ENCODE measurements around the gene NKRF.

The NKRF gene

DNA sequence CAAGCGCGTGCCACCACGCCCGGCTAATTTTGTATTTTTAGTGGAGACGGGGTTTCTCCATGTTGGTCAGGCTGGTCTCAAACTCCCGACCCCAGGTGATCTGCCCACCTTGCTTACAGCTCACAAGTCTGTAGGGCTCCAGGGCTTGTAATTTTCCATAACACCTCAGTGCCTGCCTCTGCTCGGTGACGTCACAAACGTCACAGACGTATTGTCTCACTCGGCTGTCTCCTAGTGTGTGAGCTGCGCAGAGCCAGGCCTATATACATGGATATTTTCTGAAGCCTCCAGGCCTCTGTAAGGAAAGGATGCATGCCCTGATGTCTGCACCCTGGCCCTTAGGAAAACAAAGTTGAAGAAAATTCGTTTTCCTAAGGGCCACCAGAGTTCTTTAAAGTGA lies 8.6 kb upstream of the NKRF start:
- no peak for DNase-seq (ENCODE audit: low spot score)

DNA sequence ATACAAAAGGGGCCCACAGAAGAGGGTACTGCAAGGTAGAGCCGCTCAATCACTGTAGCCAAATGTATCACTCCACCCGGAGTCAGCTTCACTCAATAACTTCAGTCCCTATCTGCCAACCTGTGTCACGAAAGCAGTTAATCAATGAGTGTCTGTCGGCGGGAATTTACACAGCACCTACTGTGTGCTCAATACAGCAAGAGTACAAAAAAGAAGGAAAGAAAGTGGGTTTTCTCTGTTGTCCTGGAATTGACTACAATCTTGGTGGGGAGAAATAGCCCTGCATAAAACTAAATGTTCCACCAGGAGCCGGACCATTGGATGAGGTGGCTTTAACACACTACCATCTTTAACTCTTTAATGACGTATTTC lies 780 bp upstream of the NKRF start:
- no peak for DNase-seq (ENCODE audit: low spot score)

DNA sequence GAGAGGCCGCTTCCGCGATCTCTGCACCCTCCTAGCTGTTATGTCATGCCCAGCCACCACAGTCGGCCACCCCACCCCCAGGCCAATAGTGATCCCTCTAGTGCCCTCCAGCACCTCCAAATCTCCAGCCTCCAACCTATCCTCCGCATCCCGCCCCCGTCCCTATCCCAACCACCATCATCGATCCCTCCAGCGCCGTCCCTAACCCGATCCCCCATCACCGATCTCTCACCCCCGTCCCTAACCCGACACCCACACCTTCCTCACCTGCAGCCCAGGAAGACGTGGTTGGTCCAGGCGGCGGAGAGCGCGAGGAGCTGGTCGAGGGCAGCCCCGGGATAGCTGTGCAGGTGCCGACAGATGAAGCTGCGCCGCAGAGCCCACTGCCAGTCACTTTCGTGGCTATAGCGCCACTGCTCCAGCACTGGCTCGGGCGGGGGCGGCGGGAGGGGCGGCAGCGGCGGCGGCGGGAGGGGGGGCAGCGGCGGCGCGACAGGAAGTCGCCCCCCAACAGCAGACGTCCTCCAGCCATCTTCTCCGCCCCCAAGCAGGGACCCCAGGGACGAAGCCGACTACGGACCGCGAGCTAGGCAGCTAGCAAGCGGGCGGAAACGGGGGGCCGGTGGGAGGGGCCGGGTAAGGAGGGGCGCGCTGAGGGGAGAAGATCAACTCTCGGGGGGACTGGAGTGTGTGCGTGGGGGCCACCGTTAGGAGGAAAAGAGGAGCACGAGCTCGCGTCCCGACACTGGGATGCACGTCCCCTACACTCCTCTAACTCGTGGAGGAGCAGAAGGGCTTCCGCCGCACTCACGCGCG lies 552 bp downstream of the NKRF start:
- peak; percentile 23 for DNase-seq (ENCODE audit: low spot score)

DNA sequence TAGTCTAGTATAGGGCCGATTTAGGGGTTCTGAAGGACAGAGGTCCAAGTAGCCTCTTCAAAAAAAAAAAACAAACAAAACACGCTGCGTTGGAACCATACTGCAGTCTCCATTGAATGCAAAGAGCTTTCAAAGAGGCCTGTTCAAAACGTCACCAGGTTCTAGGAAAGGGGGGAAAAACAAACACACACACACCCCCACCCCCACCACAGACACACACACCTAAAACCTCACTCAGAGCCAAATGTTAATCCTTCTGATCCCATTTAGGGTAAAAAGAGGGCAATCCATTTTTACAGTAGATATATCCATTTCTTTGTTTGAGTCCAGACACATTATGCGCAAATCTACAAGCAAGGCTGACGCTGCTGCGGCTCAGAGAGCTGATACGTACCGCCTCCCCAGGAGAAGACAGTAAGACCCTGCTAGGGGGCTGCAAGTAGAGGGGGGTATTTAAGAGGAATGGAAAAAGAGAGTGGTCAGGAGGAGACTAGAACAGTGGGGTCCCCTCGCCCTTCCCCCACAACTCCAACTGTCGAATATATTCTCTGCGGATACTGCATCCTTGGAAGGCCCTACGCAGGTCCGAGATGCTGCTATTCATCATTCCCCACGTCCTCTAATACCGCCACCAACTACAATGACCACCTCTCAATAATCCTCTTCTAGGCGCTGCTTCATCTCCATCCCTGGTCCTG lies 1.3 kb downstream of the NKRF start:
- no peak for DNase-seq (ENCODE audit: low spot score)

DNA sequence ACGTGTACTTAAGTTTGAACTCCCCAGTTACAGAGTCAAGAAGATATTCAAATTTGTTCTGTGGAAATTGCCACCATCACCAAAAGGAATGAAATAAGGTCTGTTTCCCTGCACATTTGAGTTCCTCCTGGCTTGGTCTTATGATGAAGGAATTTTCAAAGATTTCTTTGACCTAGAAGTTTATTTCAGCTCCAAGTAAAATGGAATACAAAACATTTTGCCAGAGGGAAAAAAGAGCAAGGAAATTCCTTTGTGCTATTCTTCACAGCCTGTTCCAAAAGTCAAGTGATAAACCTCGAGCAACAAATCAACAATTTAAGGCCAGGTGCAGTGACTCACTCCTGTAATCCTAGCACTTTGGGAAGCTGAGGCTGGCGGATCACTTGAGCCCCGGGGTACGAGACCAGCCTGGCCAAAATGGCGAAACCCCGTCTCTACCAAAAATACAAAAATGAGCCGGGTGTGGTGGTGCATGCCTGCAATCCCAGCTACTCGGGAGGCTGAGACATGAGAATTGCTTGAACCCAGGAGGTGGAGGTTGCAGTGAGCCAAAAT lies 3.4 kb downstream of the NKRF start:
- no peak for DNase-seq (ENCODE audit: low spot score)

DNA sequence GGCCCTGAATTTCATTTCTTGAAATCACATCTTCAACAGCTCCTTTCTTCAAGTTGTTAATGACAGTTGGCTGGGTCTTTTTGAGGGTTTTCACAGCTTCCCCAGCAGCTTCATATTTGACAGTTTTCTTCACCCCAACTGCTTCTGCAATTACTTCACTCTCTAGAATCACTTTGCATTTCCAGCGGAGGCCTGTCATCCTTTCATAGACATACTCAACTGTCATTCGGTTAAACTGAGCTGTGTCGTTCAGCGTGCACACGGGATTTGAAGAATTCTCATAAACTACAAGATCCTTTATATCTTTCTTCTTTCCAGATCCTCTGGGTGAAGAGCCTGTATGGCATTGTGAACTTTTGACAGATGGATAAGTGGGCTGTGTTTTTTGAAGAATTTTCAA lies 16.4 kb downstream of the NKRF start:
- no peak for DNase-seq (ENCODE audit: low spot score)

DNA sequence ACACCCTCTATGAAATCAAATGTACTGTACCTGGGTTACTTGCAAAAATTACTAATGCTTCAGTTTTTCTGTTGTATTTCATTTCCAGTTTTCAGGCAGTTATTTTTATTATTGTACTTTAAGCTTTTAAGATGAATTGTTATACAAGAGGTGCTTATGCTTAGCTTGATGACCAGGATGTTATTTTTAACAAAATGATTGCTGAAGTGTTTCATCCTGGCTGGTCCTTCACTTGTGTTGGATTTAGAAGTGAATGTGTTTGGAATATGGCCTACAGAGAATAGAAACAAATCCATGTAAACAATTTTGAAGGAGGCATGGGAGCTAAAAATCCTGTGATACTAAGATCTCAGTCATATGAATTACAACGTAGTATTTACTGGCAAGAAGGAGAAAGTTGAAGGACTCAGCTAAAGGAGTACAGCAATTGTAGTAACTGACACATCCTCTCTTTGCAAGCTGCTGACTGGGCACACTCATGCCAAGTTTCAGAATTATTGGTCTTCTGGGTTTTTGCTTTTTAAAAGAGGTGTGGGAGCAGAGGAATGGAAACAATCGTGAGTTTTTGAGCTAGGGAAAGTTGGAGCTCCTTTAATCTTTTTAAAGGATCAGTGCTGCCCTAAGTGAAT lies 22.7 kb downstream of the NKRF start:
- DNase-seq (ENCODE audit: low spot score): no peak

DNA sequence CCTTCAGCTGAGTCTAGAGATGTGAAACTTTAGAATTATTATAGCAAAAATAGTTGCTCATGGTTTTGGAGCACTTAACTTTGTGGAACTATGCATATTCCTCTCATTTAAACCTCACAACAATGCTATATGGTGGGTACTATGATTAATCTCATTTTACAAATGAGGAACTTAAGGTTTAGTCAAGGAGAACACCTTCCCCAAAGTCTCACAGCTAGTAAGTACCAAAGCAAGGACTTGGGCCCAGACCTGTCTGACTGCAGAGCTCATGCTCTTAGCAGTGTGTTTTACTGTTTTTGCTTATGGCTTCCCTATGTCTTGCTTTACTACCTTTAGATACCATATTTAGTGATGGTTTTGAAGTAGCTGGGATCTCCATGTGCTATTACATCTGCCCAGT lies 26.8 kb downstream of the NKRF start:
- no peak for DNase-seq (ENCODE audit: low spot score)

DNA sequence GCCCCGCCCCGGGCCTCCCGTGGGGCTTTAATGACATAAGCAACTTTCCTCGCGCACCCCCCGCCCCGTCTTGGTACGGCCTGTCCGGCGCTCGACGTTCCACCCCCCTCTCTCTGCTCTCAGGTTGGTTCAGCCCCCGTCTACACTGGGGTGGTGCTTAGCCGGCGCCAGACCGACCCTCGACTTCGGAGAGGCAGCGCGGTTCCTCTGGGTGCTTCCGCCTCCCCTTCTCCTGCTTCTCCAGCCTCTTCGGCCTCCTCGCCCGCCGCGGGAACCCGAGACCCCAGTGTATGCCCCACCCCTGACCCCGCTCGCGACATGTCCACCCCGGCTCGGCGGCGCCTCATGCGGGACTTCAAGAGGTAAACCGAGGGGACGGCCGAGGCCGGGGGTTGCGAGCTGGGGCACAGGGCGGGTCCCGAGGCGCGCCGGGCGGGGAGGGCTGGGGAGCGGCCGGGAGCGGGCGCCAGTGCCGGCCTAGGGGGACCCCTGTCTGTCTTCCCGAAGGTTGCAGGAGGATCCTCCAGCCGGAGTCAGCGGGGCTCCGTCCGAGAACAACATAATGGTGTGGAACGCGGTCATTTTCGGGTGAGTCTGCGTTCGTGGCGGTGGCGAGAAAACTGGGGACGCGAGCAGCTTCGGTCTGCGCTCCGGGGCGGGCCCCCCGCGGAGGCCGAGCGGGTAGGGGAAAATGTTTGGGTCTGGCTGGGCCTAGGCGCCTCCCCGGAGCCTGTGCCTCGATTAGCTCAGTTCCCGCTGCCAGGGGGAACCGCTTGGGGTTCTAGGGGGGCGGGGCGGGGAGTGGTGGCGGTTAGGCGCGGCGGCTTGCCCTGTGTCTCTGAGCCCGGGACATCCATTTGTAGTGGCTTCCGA lies 31.6 kb downstream of the NKRF start, which contains the start of gene UBE2A:
UBE2A (plus strand) TSS at position 170 of the 873 bp plus-strand sequence; CDS start at position 319, 149 bp downstream.
- peak; percentile 88 for DNase-seq (ENCODE audit: low spot score)

DNA sequence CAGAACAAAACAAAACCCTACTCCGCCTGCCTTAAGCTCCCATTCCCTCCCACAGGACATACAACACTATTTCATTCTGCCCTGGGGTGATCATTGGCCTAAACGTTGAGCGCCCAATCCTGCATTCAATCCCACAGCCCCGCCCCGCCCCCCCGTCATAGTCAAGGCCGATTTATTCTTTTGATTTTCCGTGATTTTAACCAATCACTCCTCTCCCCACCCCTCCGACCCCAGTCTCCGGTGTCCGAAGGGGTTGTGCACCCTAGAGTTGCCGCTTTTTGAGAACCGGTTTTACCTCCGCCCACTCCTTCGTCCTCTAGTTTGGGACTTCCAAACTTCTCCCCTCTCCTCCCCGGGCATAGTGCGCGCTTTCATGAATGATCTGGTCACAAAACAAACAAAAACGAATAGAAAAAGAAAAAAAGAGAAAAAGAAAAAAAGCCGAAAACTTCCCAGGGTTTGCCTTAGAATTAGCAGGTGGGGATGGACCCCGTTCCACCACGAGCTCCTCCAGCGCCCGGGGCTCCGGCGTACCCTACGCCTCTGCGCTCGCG lies 32.3 kb downstream of the NKRF start:
- DNase-seq (ENCODE audit: low spot score): no peak

DNA sequence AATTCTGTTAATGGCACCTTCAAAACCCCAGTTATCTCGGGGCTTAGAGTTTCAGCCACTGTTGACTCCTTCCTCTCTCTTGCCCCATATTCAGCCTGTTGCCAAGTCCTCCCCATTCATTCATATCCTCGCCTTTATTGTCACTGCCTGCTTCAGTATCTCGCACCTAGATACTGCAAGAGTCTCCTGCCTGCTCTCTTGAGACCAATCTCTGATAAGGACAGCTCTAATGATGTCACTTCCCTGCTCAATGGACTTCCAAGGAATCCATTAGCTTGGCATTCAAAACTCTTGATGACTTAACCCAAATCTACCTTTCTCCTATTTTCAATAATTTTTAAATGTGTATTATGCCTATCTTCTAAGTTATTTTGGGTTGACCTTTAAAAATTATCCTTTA lies 33.0 kb downstream of the NKRF start:
- no peak for DNase-seq (ENCODE audit: low spot score)

DNA sequence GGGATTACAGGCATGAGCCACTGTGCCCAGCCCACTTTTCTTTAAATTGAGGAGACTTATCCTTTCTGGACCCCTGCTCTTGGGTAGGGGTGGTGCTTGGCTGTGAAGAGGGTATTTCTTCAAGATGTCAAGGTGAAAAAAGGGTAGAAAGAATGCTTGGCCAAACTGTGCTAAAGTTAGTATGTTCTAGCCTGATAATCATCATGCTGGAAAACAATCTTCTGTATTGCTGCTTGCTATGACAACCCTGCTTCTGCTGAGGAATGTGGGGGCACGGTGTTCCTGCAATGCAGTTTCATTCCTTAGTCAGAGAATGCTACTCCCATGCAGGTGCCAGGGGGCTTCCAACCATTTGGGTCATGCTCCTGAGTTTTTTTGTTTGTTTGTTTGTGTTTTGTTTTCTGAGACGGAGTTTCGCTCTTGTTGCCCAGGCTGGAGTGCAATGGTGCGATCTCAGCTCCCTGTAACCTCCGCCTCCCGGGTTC lies 35.8 kb downstream of the NKRF start:
- no peak for DNase-seq (ENCODE audit: low spot score)

DNA sequence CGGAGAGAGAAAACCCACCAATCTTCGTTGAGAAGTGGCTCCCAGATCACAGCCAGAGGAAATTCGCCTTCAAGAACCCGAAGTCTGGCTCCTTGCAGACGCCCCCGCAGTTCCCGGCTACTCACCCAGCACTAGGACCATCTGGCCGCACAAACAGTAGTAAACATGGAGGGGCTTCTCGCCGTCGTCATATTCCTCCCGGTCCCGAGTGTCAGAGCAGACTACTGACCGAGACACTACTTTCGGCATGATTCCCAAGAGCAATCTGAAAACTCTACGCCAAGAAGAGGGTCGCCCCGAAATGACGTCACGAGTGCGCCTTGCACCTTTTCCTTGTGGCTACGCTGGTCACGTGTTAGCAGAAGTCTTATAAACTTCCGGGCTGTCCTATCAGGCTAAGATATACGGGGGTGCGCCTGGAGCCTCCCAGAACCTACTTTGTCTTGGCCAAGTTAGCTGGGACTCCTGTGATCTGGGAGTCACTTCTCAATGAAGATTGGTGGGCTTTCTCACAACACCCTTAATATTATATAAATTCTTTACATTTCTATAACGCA lies 41.0 kb downstream of the NKRF start, which contains the start of gene STEEP1:
STEEP1 (minus strand) TSS at position 303 of the 557 bp plus-strand sequence; CDS start at position 249, 54 bp downstream.
- peak; percentile 82 for DNase-seq (ENCODE audit: low spot score)

DNA sequence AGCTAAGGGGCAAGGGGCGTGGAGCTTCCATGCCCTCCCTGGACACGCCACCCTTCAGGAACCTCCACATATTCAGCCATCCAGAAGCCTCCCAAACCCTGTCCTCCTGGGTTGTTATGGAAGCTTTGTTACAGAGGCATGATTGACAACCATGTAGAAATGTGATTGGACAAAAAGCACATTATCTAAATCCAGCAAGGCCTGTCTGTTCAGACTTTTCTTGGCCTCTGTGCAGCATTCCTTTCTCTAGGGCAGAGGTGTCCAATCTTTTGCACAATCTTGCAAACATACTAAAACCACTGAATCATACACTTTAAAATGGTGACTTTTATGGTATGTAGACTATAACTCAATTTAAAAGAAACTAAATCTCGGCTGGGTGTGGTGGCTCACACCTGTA lies 53.7 kb downstream of the NKRF start:
- DNase-seq (ENCODE audit: low spot score): no peak

DNA sequence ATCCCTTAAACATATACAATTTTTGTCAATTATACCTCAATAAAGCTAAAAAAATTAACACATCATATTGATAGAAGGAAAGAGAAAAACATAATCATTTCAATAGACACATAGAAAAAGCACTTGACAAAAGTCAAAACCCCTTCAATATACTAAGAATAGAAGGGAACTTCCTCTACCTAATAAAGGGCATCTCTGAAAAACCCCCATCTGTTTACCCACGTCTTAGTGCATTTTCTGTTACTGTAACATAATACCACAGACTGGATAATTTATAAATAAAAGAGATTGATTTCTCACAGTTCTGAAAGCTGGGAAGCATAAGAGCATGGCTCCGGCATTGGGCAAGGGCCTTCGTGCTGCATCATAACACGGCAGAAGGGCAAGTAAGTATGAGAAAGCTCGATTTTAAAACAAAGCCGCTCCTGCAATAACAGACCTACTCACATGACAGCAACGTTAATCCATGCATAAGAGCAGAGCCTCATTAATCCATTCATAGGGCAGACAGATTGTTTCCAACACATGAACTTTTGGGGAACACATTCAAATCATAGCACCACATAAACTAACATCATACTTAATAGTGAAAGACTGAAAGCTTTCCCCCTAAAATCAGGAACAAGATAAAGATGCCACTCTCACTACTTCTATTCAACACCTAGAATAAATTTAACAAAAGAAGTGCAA lies 56.8 kb downstream of the NKRF start:
- DNase-seq (ENCODE audit: low spot score): no peak

DNA sequence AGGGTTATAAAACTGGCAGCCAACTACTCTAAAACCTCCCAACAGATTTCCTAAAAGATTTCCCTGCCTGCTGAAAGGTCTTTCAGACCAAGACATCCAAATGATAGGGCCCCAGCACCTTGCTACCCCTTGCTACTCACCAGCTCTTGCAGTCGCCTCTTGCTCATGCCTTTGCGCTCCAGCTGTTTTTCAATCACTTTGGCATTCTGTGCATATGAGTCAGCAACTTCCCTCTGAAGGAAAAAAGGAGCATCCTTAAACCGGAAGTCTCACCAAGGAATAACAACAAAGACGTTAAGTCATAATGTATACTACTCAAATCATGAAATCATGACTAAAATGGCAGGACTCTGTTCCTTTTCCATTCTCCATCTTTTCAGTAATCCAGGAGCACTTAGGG lies 65.0 kb downstream of the NKRF start:
- no peak for DNase-seq (ENCODE audit: low spot score)

DNA sequence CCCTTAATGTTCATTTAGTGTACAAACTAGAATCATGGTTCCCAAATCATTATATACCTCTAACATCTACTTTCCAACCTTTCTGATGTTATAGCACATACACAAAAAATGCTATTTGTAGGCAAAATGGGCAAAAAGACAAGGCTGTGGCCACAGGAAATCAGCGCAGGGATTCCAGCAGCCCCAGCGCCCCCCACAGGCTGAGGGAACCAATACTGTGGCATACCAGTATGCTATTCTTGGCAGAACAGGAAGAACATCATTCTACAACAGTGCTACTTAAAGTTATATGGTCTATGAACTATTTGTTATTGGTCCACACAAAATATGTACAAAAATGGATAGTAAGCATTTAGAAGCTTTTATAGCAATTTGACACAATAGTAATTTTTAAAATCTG lies 66.4 kb downstream of the NKRF start:
- no peak for DNase-seq (ENCODE audit: low spot score)

Data from CD4-positive, alpha-beta T cell treated with Interleukin-6 at 100 ng/mL for 8 hours (primary cell).